ENCODE measurements around the gene ZNF296.

The ZNF296 gene

DNA sequence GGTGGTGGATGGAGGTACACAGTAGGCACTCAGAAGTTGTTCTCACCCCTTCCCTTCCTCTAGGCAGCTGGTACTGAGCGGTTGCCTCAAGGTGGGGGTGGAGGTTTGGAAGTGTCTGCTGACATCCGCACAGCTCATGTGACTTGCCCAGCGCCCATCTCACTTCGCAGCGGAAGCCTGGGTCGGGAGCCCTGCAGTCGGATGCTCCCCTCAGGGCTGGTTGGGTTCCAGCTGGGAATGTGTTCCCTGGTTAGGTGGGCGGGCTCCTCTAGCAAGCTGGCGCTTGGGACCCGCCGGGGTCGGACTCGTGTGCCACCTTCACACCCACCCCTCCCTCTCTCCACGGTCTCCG, 26.9 kb upstream of the ZNF296 start:
- DNase-seq = peak; percentile 33 to 38

DNA sequence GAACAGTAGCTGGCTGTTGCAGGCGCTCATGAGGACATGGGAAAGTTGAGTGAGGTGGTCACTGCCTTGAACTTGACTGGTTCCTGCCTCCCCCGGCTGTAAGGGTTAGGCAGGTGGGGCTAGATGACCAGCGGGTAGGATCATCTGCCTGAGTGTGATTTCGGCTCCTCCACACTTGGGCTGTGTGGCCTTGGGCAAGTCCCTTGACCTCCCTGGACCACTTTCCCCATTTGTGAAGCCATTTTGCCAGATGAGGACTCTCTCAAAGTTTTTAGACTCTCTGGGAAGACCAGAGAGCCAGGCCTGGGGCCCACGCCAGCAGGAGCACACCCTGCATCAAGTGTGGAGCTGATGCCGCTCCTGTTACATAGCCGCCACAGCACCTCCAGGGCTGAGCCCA, 26.2 kb upstream of the ZNF296 start:
- DNase-seq = no peak

DNA sequence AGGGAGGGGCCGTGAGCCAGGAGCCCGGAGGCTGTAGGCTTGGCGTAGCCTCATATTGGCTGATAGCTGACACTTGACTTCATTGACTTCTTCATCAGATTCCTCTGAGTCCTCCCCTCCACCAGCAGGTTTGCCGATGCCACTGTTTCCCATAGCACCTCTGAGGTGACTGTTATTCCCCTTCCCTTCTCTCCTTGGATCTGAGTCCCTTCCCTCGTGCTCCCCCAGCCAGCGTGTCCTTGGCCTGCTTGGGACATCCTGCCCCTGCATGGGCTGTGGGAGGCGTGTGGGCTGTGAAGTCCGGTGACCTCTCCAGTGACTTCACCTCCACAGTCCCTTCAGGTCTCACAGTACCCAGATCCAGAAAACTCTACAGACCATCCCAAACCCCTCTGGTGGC, 25.5 kb upstream of the ZNF296 start:
- DNase-seq = no peak

DNA sequence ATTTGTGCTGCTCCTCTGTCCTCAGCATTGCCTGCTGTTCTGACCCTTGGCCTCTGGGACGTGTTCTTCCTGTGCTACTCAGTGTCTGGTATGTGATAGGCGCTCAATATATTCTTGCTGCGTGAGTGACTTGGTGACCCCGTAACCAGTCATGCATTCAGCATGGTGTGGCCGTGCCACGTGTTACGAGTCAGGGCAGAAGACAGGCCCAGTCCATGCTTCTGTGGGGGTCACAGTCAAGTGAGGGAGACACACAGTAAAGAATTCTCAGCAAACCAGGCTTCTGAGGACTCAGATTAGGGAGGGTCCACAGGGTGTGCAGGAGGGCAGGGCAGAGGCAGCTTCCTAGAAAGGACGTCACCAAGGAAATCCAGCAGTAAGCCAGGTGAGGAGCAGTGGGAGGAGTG, 24.6 kb upstream of the ZNF296 start:
- DNase-seq = no peak

DNA sequence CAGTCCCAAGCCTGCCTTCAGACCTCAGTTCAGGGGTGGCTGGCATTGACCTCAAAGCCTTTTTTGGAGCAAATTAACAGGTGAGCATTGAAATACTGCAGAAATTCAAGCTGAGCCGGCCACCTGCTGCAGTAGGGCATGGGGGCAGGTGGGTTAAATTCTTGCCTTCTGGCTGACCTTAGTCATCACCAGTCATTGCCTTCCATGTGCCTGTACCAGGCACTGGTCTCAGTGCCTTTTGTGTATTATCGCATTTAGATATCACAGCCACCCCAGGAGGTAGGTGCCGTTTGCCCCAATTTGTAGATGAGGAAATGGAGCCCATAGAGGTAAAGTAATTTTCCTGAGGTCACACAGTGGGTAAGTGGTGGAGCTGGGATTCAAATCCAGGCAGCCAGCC, 23.9 kb upstream of the ZNF296 start:
- DNase-seq = no peak

GRCh38 chr19:45099467-45100191, 23.4 kb upstream of the ZNF296 start:
- DNase-seq = no peak

GRCh38 chr19:45098521-45099466, 22.5 kb upstream of the ZNF296 start:
- no peak for DNase-seq

DNA sequence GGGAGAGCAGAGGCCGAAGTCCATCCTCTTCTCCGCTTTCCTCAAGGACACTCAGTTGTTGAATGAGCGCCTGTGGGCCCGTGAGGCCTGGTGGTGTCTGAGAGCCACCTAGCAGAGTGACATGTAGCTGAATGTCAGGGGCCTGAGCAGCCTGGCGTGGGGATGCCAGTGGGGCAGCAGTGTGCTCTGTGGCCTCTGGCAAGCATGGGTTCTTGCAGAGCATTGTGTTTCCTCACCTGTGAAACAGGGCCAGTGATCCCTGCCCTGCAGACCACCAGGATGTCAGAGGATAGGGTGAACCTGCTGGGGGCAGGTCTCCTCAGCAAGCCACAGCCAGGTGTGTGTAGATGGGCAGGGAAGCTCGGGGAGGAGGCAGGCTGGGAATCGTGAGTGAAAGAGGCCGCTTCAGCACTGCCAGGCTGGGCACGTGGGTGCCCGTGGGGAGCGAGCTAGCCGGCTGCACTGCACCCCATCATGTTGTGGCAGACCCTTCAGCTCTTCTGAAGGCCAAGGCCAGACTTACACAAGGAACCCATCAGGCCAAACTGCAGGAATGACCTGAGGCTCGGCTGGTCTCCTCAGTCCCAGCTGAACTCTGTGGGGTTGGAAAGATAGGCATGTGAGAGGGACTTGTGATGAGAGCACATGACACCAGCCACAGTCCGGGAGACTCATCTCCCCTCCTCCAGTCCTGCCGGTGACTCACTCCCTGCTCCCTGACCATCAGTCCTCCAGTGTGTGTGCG, 21.7 kb upstream of the ZNF296 start:
- no peak for DNase-seq

DNA sequence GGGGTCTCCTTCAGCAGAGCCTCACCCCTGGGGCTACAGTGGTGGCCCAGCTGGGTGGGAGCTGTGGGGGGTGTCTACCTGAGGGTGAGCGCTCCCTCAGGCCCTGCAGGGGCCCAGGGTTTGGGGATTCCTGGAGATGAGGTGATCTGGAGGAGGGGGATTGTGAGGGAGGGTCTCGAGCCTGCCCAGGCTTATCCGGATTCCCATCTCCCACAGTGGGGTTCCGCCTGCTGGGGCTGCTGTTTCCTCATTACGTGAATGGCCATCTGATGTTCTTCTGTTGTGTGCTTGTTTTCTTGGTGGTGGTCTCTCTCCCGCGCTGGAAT, 21.1 kb upstream of the ZNF296 start:
- no peak for DNase-seq

- no peak for DNase-seq
Observed at GRCh38 chr19:45096700-45097099, 20.4 kb upstream of the ZNF296 start.

GRCh38 chr19:45095496-45096413, 19.5 kb upstream of the ZNF296 start:
- DNase-seq = no peak

- DNase-seq = no peak
Observed at GRCh38 chr19:45094707-45095106, 18.4 kb upstream of the ZNF296 start.

GRCh38 chr19:45094137-45094536, 17.9 kb upstream of the ZNF296 start:
- DNase-seq = no peak

DNA sequence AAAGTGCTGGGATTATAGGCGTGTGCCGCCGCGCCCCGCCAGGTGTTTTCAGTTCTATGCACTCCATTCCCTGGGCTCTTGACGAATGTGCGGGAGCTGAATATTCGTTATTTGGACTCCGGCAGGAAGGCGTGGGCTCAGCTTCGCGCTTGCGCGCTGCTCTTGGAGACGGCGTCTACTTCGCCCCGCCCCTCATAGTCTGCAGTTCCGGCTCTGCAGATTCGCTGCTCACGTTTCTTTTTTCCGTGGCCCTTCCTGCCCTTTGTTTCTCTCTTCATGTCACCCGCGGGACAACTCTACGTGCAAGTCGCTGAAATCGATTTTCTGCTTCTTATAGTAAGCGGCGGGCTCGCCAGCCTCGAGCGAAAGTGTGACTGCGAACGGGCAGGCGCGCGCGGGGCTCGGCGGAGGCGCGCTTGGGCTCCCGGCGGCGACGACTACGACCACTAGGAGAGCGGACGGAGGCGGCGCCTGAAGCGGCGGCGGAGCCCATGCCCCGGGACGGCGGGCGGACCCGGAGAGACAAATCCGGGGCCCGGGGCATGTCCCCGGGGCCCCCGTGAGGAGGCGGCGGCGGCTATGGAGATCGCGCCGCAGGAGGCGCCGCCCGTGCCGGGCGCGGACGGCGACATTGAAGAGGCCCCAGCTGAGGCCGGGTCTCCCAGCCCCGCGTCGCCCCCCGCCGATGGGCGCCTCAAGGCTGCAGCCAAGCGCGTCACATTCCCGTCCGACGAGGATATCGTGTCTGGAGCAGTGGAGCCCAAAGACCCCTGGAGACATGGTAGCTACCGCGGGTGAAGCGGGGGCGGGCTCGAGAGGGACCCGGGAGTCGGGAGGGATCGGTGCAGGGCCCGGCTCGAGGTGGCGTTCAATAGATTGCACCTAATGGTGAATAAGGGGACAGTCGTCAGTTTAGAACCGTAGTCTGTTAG, 16.7 kb upstream of the ZNF296 start, which contains the start of gene PPP1R37:
Gene PPP1R37 (plus strand): TSS at position 433 of the 932 bp plus-strand sequence. CDS start 147 bp downstream, at position 580.
- peak; percentile 90 to 93 for DNase-seq

DNA sequence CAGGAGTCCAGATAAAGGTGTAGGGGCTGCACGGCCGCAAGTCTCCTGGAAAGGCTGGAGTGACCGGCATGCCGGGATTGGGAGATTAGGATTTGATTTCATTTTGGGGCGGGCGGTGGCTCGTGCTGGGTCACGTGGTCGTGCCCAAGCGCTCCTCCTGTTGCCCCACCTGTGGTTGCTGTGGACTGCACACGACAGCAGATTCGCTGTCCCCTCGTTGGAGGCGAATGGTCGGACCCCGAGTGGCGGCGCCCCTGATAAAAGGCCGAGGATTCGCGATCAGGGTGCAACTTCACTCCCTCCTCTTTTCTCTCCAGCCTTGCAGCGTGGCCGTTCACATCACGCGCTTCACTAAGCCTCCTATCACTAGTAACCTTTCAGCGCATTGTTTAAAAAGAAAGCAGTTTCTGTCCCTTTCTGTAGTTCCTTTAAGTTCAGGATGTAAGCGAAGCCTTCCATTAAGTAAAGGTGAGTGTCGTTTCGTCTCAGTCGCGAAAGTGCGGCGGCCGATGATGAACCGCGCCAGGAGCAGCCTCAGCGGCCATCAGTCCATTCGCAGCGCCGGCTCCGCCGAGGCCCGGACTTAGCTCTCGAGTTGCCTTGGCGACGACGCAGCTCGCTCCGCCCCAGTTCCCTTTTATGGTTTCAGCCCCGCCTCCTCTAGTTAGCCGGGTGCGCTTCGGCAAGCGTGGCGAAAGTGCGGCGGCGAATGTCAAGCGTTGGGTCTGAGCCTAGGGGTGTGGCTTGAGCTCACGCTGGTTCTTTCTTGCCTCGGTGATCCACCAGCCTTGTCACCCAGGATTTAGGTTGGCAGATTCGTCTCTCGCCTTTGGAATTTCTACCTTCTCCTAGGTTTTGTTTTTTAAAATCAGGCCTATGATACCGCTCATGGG, 15.0 kb upstream of the ZNF296 start:
- DNase-seq = peak; percentile 94 to 96

GRCh38 chr19:45090606-45091005, 14.3 kb upstream of the ZNF296 start:
- no peak for DNase-seq

DNA sequence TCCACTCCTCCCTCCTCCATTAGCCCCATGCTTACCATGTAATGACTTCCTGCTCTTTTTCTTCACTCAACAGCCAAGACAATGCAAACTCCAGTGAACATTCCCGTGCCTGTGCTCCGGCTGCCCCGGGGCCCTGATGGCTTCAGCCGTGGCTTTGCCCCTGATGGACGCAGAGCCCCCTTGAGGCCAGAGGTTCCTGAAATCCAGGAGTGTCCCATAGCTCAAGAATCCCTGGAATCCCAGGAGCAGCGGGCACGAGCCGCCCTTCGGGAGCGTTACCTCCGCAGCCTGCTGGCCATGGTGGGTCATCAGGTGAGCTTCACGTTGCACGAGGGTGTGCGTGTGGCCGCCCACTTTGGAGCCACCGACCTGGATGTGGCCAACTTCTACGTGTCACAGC, 13.8 kb upstream of the ZNF296 start:
- DNase-seq = no peak

GRCh38 chr19:45087531-45087930, 11.3 kb upstream of the ZNF296 start:
- peak; percentile 35 to 36 for DNase-seq

DNA sequence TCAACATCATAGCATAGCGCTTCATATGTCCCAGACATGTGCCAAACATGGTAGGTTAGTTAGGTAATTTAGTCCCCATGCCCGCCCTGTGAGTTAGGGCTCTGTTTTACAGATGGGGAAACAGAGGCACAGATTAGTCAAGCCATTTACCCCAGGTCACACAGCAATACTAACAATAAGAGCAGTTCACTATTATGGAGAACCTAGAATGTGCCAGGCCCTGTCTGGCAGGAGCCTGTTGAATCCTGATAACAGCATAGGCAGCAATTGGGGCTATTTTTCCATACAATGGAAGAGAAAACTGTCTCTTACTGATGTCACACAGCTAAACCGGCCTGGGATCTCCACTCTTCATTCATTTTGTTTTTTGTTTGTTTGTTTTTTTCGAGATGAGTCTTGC, 10.2 kb upstream of the ZNF296 start:
- no peak for DNase-seq

DNA sequence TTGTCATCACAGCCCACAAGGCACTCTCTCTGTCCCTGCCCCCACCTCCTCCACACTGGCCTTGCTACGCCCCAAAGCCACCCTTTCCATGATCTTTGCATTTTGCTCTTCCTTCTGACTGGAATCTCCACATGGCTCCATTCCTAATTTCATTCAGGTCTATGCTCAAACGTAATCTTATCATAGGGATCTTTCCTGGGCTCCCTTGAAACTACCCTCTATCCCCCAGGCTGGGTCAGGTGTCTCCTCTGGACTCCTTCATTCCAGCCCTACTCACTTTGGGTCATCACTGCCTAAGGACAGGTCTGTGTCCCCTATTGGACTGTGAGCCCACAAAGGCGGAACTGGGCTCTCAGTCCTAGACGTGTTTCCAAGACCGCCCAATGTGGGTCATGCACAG, 5.9 kb upstream of the ZNF296 start:
- DNase-seq = no peak

Data from activated CD4-positive, alpha-beta T cell treated with anti-CD3 and anti-CD28 coated beads, Interleukin-2, amount 50 U/mL, for 48 hours (primary cell).